ENCODE measurements around the gene CDC14A.

The CDC14A gene

GRCh38 chr1:100517515-100517914 lies 165.2 kb downstream of the CDC14A start:
- no peak for DNase-seq
- Histone ChIP-seq H3K4me3 (ENCODE audit: low read depth, low read length) (no peak overlapping the region), H3K27me3 (ENCODE audit: insufficient read depth, low read depth, severe bottlenecking) (no peaks in the 10 kb centered on the region), H3K9me3 (ENCODE audit: severe bottlenecking) (no peaks in the 10 kb centered on the region), H3K27ac (no peak overlapping the region), H3K36me3 (no peaks in the 10 kb centered on the region)
- no peak for TF ChIP-seq CTCF (IDR thresholded peaks at IDR 0.05; ENCODE audit: low read depth, low read length)

GRCh38 chr1:100518023-100518422 lies 165.7 kb downstream of the CDC14A start:
- H3K4me3 ChIP-seq (ENCODE audit: low read depth, low read length), result no peak overlapping the region
- no peak for TF ChIP-seq CTCF (IDR thresholded peaks at IDR 0.05; ENCODE audit: low read depth, low read length)
- no peaks in the 10 kb centered on the region for H3K9me3 ChIP-seq (ENCODE audit: severe bottlenecking)
- DNase-seq, result no peak
- H3K27me3 ChIP-seq (ENCODE audit: insufficient read depth, low read depth, severe bottlenecking), result no peaks in the 10 kb centered on the region
- H3K27ac ChIP-seq, result no peak overlapping the region
- no peaks in the 10 kb centered on the region for H3K36me3 ChIP-seq

GRCh38 chr1:100523038-100523652 lies 170.8 kb downstream of the CDC14A start:
- H3K36me3 ChIP-seq, result no peaks in the 10 kb centered on the region
- no peak for TF ChIP-seq CTCF (IDR thresholded peaks at IDR 0.05; ENCODE audit: low read depth, low read length)
- H3K9me3 ChIP-seq (ENCODE audit: severe bottlenecking), result no peaks in the 10 kb centered on the region
- no peak overlapping the region for H3K4me3 ChIP-seq (ENCODE audit: low read depth, low read length)
- DNase-seq, result no peak
- H3K27ac ChIP-seq, result no peak overlapping the region
- H3K27me3 ChIP-seq (ENCODE audit: insufficient read depth, low read depth, severe bottlenecking), result peaks cover 3% of the 10 kb centered on the region

GRCh38 chr1:100524355-100524754 lies 172.0 kb downstream of the CDC14A start:
- no peak for DNase-seq
- no peaks in the 10 kb centered on the region for H3K9me3 ChIP-seq (ENCODE audit: severe bottlenecking)
- no peak for TF ChIP-seq CTCF (IDR thresholded peaks at IDR 0.05; ENCODE audit: low read depth, low read length)
- H3K27me3 ChIP-seq (ENCODE audit: insufficient read depth, low read depth, severe bottlenecking), result peaks cover 3% of the 10 kb centered on the region
- no peaks in the 10 kb centered on the region for H3K36me3 ChIP-seq
- H3K27ac ChIP-seq, result no peak overlapping the region
- H3K4me3 ChIP-seq (ENCODE audit: low read depth, low read length), result no peak overlapping the region

- DNase-seq, result no peak
- no peaks in the 10 kb centered on the region for H3K9me3 ChIP-seq (ENCODE audit: severe bottlenecking)
- H3K36me3 ChIP-seq, result no peaks in the 10 kb centered on the region
- no peak overlapping the region for H3K27ac ChIP-seq
- TF ChIP-seq CTCF (IDR thresholded peaks at IDR 0.05; ENCODE audit: low read depth, low read length), result no peak
- no peak overlapping the region for H3K4me3 ChIP-seq (ENCODE audit: low read depth, low read length)
- peaks cover 3% of the 10 kb centered on the region for H3K27me3 ChIP-seq (ENCODE audit: insufficient read depth, low read depth, severe bottlenecking)
Observed at GRCh38 chr1:100526894-100527293, 174.6 kb downstream of the CDC14A start.

- H3K27ac ChIP-seq, result no peak overlapping the region
- peaks cover 3% of the 10 kb centered on the region for H3K27me3 ChIP-seq (ENCODE audit: insufficient read depth, low read depth, severe bottlenecking)
- TF ChIP-seq CTCF (IDR thresholded peaks at IDR 0.05; ENCODE audit: low read depth, low read length), result no peak
- DNase-seq, result no peak
- H3K4me3 ChIP-seq (ENCODE audit: low read depth, low read length), result no peak overlapping the region
- no peaks in the 10 kb centered on the region for H3K9me3 ChIP-seq (ENCODE audit: severe bottlenecking)
- no peaks in the 10 kb centered on the region for H3K36me3 ChIP-seq
Observed at GRCh38 chr1:100528871-100529270, 176.6 kb downstream of the CDC14A start.

Measured in WERI-Rb-1 (cell line).